H1 (cell line): Measurements from ENCODE around the gene GAS2. TPM values are rescaled to one million over a fixed set of nuclear protein-coding genes. Genes with fewer than 3 reads are reported as not detected.

Experiments used
- CTCF ChIA-PET: fragments of 300-600 bp; sonication (Branson Sonifier 250); formaldehyde crosslinking; loops from one replicate; lab custom pipeline; 2021; ENCODE audit not compliant: partially characterized antibody; lab: Charles Lee
- POLR2A ChIA-PET: fragments of 300-600 bp; sonication (Branson Sonifier 250); formaldehyde crosslinking; loops from one replicate; lab custom pipeline; 2021; ENCODE audit warnings: inconsistent platforms; ENCODE audit not compliant: partially characterized antibody; lab: Charles Lee
- DNase-seq, 2 experiments: peaks; one replicate each; pipeline versions ENCODE4 v3.0.0 to v3.0.0-alpha.2; 2010 to 2022; ENCODE audit warnings: low spot score in 2 of 2, low read depth in 1 of 2, mixed read lengths in 1 of 2
- FAIRE-seq: peaks from 2 replicates; lab custom pipeline; 2011; peaks lifted over from hg19 to GRCh38; lab: Jason Lieb, UNC
- H2AFZ ChIP-seq: 2 replicates; pipeline ENCODE4 v1.8.1; 2012; ENCODE audit warnings: low read length, inconsistent platforms
- H2AK5ac ChIP-seq: 2 replicates; pipeline ENCODE4 v1.6.1; 2013; ENCODE audit warnings: low read depth, low read length
- H2BK120ac ChIP-seq: replicated peaks from 2 replicates; pipeline ENCODE3; 2013; ENCODE audit warnings: low read depth, low read length, inconsistent platforms
- H2BK12ac ChIP-seq: 2 replicates; pipeline ENCODE4 v1.6.1; 2013; ENCODE audit warnings: low read depth, low read length
- H2BK15ac ChIP-seq: 2 replicates; pipeline ENCODE4 v1.6.1; 2013; ENCODE audit warnings: low read length
- H2BK20ac ChIP-seq: 2 replicates; pipeline ENCODE4 v1.6.1; 2013; ENCODE audit warnings: low read length
- H2BK5ac ChIP-seq: 2 replicates; pipeline ENCODE4 v1.6.1; 2013; ENCODE audit warnings: low read depth, low read length
- H3K14ac ChIP-seq: 2 replicates; pipeline ENCODE4 v1.6.1; 2013; ENCODE audit warnings: inconsistent platforms; ENCODE audit not compliant: insufficient read length
- H3K18ac ChIP-seq: 2 replicates; pipeline ENCODE4 v1.6.1; 2013; ENCODE audit warnings: low read length; ENCODE audit errors: extremely low read depth
- H3K23ac ChIP-seq: 2 replicates; pipeline ENCODE4 v1.6.1; 2013; ENCODE audit warnings: inconsistent platforms; ENCODE audit not compliant: insufficient read length
- H3K23me2 ChIP-seq: 2 replicates; pipeline ENCODE4 v1.6.1; 2013; ENCODE audit warnings: low read depth, low read length
- H3K27ac ChIP-seq: 2 replicates; pipeline ENCODE4 v1.6.1; 2011; ENCODE audit warnings: low read depth, low read length, inconsistent platforms
- H3K27me3 ChIP-seq, 4 experiments: replicated peaks in 1 of 4; 1 replicate in 1 of 4; 2 replicates in 3 of 4; pipeline versions ENCODE4 v1.6.1 to v1.8.1; 2011 to 2013; ENCODE audit warnings: low read length in 3 of 4, mild to moderate bottlenecking in 3 of 4, inconsistent platforms in 2 of 4, mixed read lengths in 2 of 4, moderate library complexity in 1 of 4; ENCODE audit not compliant: control insufficient read depth in 3 of 4, insufficient read depth in 3 of 4; ENCODE audit errors: extremely low read depth in 1 of 4
- H3K36me3 ChIP-seq, 4 experiments: 2 replicates each; pipeline versions ENCODE4 v1.6.1 to v1.8.1; 2011 to 2013; ENCODE audit warnings: mild to moderate bottlenecking in 4 of 4, low read length in 3 of 4, moderate library complexity in 2 of 4, control low read depth in 1 of 4, inconsistent platforms in 1 of 4; ENCODE audit not compliant: insufficient read depth in 4 of 4, control insufficient read depth in 2 of 4
- H3K4ac ChIP-seq: replicated peaks from 2 replicates; pipeline ENCODE3; 2013; ENCODE audit warnings: low read length, low read depth, mixed read lengths, inconsistent platforms; ENCODE audit not compliant: insufficient read length
- H3K4me1 ChIP-seq, 4 experiments: replicated peaks in 1 of 4; 1 replicate in 1 of 4; 2 replicates in 3 of 4; pipeline versions ENCODE4 v1.6.1 to v1.8.1; 2011 to 2013; ENCODE audit warnings: low read length in 3 of 4, inconsistent platforms in 2 of 4, mixed read lengths in 1 of 4; ENCODE audit not compliant: insufficient read depth in 4 of 4, control insufficient read depth in 3 of 4
- H3K4me2 ChIP-seq, 2 experiments: 2 replicates each; pipeline versions ENCODE4 v1.6.1 to v1.8.1; 2011 to 2013; ENCODE audit warnings: low read depth in 2 of 2, low read length in 2 of 2, control low read depth in 1 of 2, inconsistent platforms in 1 of 2, mild to moderate bottlenecking in 1 of 2; ENCODE audit not compliant: insufficient read depth in 1 of 2
- H3K4me3 ChIP-seq, 4 experiments: fragments of 200-600, 300-600 bp in 1 of 4; sonication (generic), shearing (Covaris generic), sonication (Bioruptor Twin) in 1 of 4; 2 replicates each; pipeline versions ENCODE4 v1.5.1 to v1.8.1; 2011 to 2016; ENCODE audit warnings: low read length in 4 of 4, low read depth in 3 of 4, control low read depth in 2 of 4, inconsistent platforms in 2 of 4, mild to moderate bottlenecking in 2 of 4, mixed read lengths in 1 of 4, moderate library complexity in 1 of 4; ENCODE audit not compliant: insufficient read depth in 2 of 4; ENCODE audit errors: extremely low read depth in 1 of 4
- H3K56ac ChIP-seq: replicated peaks from 2 replicates; pipeline ENCODE3; 2013; ENCODE audit warnings: low read depth, mild to moderate bottlenecking, mixed read lengths, low read length, inconsistent platforms; ENCODE audit not compliant: insufficient read length
- H3K79me1 ChIP-seq: 2 replicates; pipeline ENCODE4 v1.6.1; 2013; ENCODE audit warnings: low read depth, low read length, control low read depth
- H3K79me2 ChIP-seq, 2 experiments: 2 replicates each; pipeline versions ENCODE4 v1.6.1 to v1.8.1; 2012 to 2013; ENCODE audit warnings: low read length in 2 of 2, mild to moderate bottlenecking in 2 of 2, inconsistent platforms in 1 of 2; ENCODE audit not compliant: insufficient read depth in 2 of 2, control insufficient read depth in 1 of 2
- H3K9ac ChIP-seq, 4 experiments: replicated peaks in 1 of 4; 1 replicate in 1 of 4; 2 replicates in 3 of 4; pipeline versions ENCODE4 v1.6.1 to v1.8.1; 2011 to 2013; ENCODE audit warnings: low read depth in 3 of 4, low read length in 3 of 4, control low read depth in 2 of 4, mild to moderate bottlenecking in 2 of 4, moderate library complexity in 2 of 4, inconsistent platforms in 1 of 4; ENCODE audit errors: extremely low read depth in 1 of 4
- H3K9me3 ChIP-seq, 2 experiments: 2 replicates each; pipeline versions ENCODE4 v1.6.1 to v1.8.1; 2012 to 2013; ENCODE audit warnings: mild to moderate bottlenecking in 2 of 2, moderate library complexity in 2 of 2, control low read depth in 1 of 2, inconsistent platforms in 1 of 2, low read depth in 1 of 2, low read length in 1 of 2, mixed read lengths in 1 of 2; ENCODE audit not compliant: insufficient read depth in 2 of 2
- H4K20me1 ChIP-seq, 2 experiments: replicated peaks in 1 of 2; 2 replicates each; pipeline versions ENCODE3 to v1.8.1; 2011 to 2013; ENCODE audit warnings: inconsistent platforms in 2 of 2, low read length in 2 of 2, mild to moderate bottlenecking in 1 of 2; ENCODE audit not compliant: insufficient read depth in 2 of 2, control insufficient read depth in 1 of 2
- H4K5ac ChIP-seq: 2 replicates; pipeline ENCODE4 v1.6.1; 2013; ENCODE audit warnings: low read length, low read depth, mixed read lengths, inconsistent platforms; ENCODE audit not compliant: insufficient read length
- H4K8ac ChIP-seq: 2 replicates; pipeline ENCODE4 v1.8.0; 2013; ENCODE audit warnings: mild to moderate bottlenecking, moderate library complexity, low read length, inconsistent platforms; ENCODE audit not compliant: insufficient read depth; ENCODE audit errors: extremely low read depth
- H4K91ac ChIP-seq: replicated peaks from 2 replicates; pipeline ENCODE3; 2013; ENCODE audit warnings: low read length, mixed read lengths, inconsistent platforms; ENCODE audit not compliant: insufficient read length
- ATF2 ChIP-seq: IDR thresholded peaks from 2 replicates; pipeline ENCODE4 v1.6.1; 2012; ENCODE audit warnings: low read length, inconsistent platforms
- BRCA1 ChIP-seq: IDR thresholded peaks from 2 replicates; pipeline ENCODE4 v1.6.1; 2012; ENCODE audit warnings: low read depth, low read length, improper control_type of control experiment
- CBX8 ChIP-seq: fragments of 300-800, 300-1000 bp; sonication (generic); IDR thresholded peaks from 2 replicates; pipeline ENCODE4 v1.7.1; 2016; ENCODE audit warnings: low read depth, low read length, borderline replicate concordance
- CEBPB ChIP-seq: IDR thresholded peaks from 2 replicates; pipeline ENCODE4 v1.6.1; 2012; ENCODE audit warnings: low read depth, low read length
- CHD1 ChIP-seq: IDR thresholded peaks from 2 replicates; pipeline ENCODE4 v1.6.1; 2012; ENCODE audit warnings: low read depth, low read length, improper control_type of control experiment
- CREB1 ChIP-seq: IDR thresholded peaks from 2 replicates; pipeline ENCODE4 v1.6.1; 2012; ENCODE audit warnings: inconsistent platforms
- EGR1 ChIP-seq: IDR thresholded peaks from 2 replicates; pipeline ENCODE4 v1.6.1; 2011; ENCODE audit warnings: low read depth, low read length, borderline replicate concordance
- HDAC2 ChIP-seq, 2 experiments: fragments of 300-600 bp in 1 of 2; sonication (generic) in 1 of 2; IDR thresholded peaks; 2 replicates each; pipeline ENCODE4 v1.6.1; 2011 to 2012; ENCODE audit warnings: low read depth in 2 of 2, low read length in 2 of 2, mild to moderate bottlenecking in 2 of 2, moderate library complexity in 2 of 2, borderline replicate concordance in 1 of 2, inconsistent platforms in 1 of 2
- MAX ChIP-seq: IDR thresholded peaks from 2 replicates; pipeline ENCODE4 v1.6.1; 2012; ENCODE audit warnings: inconsistent platforms
- POU5F1 ChIP-seq: IDR thresholded peaks from 2 replicates; pipeline ENCODE4 v1.6.1; 2011; ENCODE audit warnings: low read depth, mild to moderate bottlenecking, low read length, moderate library complexity
- SIRT6 ChIP-seq: IDR thresholded peaks from one replicate; pipeline ENCODE4 v1.7.1; 2012; ENCODE audit warnings: low read length, inconsistent platforms
- TAF1 ChIP-seq: IDR thresholded peaks from 2 replicates; pipeline ENCODE4 v1.6.1; 2011; ENCODE audit warnings: mild to moderate bottlenecking, low read depth, low read length
- USF2 ChIP-seq: IDR thresholded peaks from 2 replicates; pipeline ENCODE4 v1.6.1; 2011; ENCODE audit warnings: low read length, improper control_type of control experiment
- polyA plus RNA-seq, 7 experiments: library from polyadenylated mRNA; depleted of rRNA in 3 of 7; stranded (reverse) in 5 of 7; unstranded in 2 of 7; fragments of >200 nt in 5 of 7; fragments of 200-250 nt in 2 of 7; gene quantifications; 1 replicate in 5 of 7; 2 replicates in 1 of 7; 4 replicates in 1 of 7; pipeline versions ENCODE4 v1.2.1 to v1.2.3, GENCODE V29; 2011 to 2013; ENCODE audit warnings: missing spikeins in 2 of 7, mixed read lengths in 2 of 7
- total RNA-seq: library from RNA; stranded (reverse); fragmentation: NEBNext Ultra II Directional; extraction: Animal tissue kit (Norgen Biotek cat#: 25700); gene quantifications from 2 replicates; pipeline ENCODE4 v1.2.1, GENCODE V29; 2021

Gene GAS2
- total and polyA plus RNA-seq, 2 of the 8 experiments (the other 6 are each of a cell fraction or from before 2014, with no cell fraction given) = 0.70 to 1.7 TPM

GRCh38 chr11:22851477-22851876 is 185.1 kb downstream of the GAS2 start:
- H3K27me3 ChIP-seq = no peaks in the 10 kb centered on the region
- FAIRE-seq = no peak
- no peak overlapping the region for H4K91ac ChIP-seq
- DNase-seq = no peak
- no peak overlapping the region for H2BK120ac ChIP-seq
- no peak overlapping the region for H4K5ac ChIP-seq
- H3K79me2 ChIP-seq = no peaks in the 10 kb centered on the region
- no peaks in the 10 kb centered on the region for H4K20me1 ChIP-seq
- H3K18ac ChIP-seq = no peak overlapping the region
- H2BK15ac ChIP-seq = no peak overlapping the region
- no peak overlapping the region for H3K4me2 ChIP-seq
- H3K23me2 ChIP-seq = no peaks in the 10 kb centered on the region
- no peak overlapping the region for H2BK5ac ChIP-seq
- no peaks in the 10 kb centered on the region for H3K9me3 ChIP-seq
- H3K27ac ChIP-seq = no peak overlapping the region
- no peak overlapping the region for H3K23ac ChIP-seq
- H2BK12ac ChIP-seq = no peak overlapping the region
- H3K79me1 ChIP-seq = no peaks in the 10 kb centered on the region
- no peak overlapping the region for H4K8ac ChIP-seq
- H3K4ac ChIP-seq = no peak overlapping the region
- H3K9ac ChIP-seq = no peak overlapping the region
- H3K36me3 ChIP-seq = no peaks in the 10 kb centered on the region
- H3K4me1 ChIP-seq = no peaks in the 10 kb centered on the region
- no peak overlapping the region for H2AK5ac ChIP-seq
- no peak overlapping the region for H3K56ac ChIP-seq
- H2AFZ ChIP-seq = no peak overlapping the region
- H3K14ac ChIP-seq = no peak overlapping the region
- H2BK20ac ChIP-seq = no peak overlapping the region
- ChIA-PET POLR2A (no interaction called here), CTCF (interaction anchor here (0.7 to 1.1 kb wide), 5 partner anchors 9 to 101 kb away, joined by 3 to 7 read pairs (median 3); no protein-coding TSS in a partner anchor)
- no peak overlapping the region for H3K4me3 ChIP-seq
- TF ChIP-seq CEBPB = no peak
- no peak for TF ChIP-seq CBX8
- TF ChIP-seq CHD1 = no peak
- TF ChIP-seq USF2 = no peak
- TF ChIP-seq SIRT6 = no peak
- no peak for TF ChIP-seq TAF1
- no peak for TF ChIP-seq POU5F1
- TF ChIP-seq ATF2 = no peak
- no peak for TF ChIP-seq BRCA1
- no peak for TF ChIP-seq CREB1
- TF ChIP-seq HDAC2 (IDR thresholded peaks at IDR 0.05; ENCODE audit: borderline replicate concordance in 1 of 2, low read depth in 2 of 2, low read length in 2 of 2) = no peak
- no peak for TF ChIP-seq MAX
- no peak for TF ChIP-seq EGR1
